BLaER1 (cell line): Measurements from ENCODE around the gene DSCAML1.

Source experiments
- H3K27ac ChIP-seq: shearing (Covaris generic); formaldehyde crosslinking; 2 replicates; pipeline ENCODE4 v1.8.1; 2022
- H3K27me3 ChIP-seq: shearing (Covaris generic); formaldehyde crosslinking; 2 replicates; pipeline ENCODE4 v1.8.1; 2022
- H3K36me3 ChIP-seq: shearing (Covaris generic); formaldehyde crosslinking; 2 replicates; pipeline ENCODE4 v1.8.1; 2022
- H3K4me1 ChIP-seq: shearing (Covaris generic); formaldehyde crosslinking; 2 replicates; pipeline ENCODE4 v1.8.1; 2022
- H3K4me2 ChIP-seq: shearing (Covaris generic); formaldehyde crosslinking; 2 replicates; pipeline ENCODE4 v1.8.1; 2022
- H3K4me3 ChIP-seq: shearing (Covaris generic); formaldehyde crosslinking; 2 replicates; pipeline ENCODE4 v1.8.1; 2022
- H3K9ac ChIP-seq: shearing (Covaris generic); formaldehyde crosslinking; 2 replicates; pipeline ENCODE4 v1.8.1; 2022
- H3K9me3 ChIP-seq: shearing (Covaris generic); formaldehyde crosslinking; 2 replicates; pipeline ENCODE4 v1.8.1; 2022
- H4K20me1 ChIP-seq: shearing (Covaris generic); formaldehyde crosslinking; 2 replicates; pipeline ENCODE4 v1.8.1; 2022
- Cebpa-rat ChIP-seq: shearing (Covaris generic); IDR thresholded peaks from 2 replicates; pipeline ENCODE4 v1.8.1; 2022

DSCAML1 gene

DNA sequence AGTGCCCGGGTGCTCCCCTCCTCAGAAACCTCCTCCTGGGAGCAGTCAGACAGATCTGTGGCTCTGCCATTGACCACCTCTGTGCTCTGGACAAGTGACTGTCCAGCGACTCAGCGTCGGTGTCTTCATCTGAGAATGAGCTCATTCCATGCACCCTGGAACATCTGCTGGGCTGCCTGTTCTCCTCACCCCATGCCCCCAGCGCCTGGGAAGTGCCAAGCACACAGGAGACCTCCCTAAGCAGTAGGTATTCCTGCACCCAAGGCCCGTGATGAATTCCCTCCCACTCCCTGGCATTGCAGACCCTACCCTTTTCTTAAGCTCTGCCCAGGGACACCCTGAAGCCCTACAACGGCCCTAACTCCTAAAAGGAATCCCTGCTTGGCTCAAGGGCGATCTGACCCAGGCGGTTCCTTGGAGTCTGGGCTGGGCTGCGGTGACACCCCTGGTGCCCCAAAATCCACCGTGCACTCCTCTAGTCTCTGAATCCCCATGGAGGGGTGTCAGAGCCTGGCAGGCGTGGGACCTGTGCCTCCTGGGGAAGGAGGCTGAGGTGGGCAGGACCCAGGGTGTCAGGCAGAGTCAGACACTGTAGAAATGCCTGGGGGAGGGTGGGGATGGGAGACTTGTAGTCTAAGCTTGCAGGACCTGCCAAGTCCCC lies 377.4 kb downstream of the DSCAML1 start:
- H3K4me3 ChIP-seq: no peak overlapping the region
- no peak overlapping the region for H3K27ac ChIP-seq
- peaks cover 3% of the 10 kb centered on the region for H3K4me1 ChIP-seq
- no peaks in the 10 kb centered on the region for H3K9me3 ChIP-seq
- H3K9ac ChIP-seq: no peak overlapping the region
- TF ChIP-seq Cebpa-rat: no peak
- H3K36me3 ChIP-seq: no peaks in the 10 kb centered on the region
- no peaks in the 10 kb centered on the region for H3K27me3 ChIP-seq
- no peak overlapping the region for H3K4me2 ChIP-seq
- no peaks in the 10 kb centered on the region for H4K20me1 ChIP-seq

DNA sequence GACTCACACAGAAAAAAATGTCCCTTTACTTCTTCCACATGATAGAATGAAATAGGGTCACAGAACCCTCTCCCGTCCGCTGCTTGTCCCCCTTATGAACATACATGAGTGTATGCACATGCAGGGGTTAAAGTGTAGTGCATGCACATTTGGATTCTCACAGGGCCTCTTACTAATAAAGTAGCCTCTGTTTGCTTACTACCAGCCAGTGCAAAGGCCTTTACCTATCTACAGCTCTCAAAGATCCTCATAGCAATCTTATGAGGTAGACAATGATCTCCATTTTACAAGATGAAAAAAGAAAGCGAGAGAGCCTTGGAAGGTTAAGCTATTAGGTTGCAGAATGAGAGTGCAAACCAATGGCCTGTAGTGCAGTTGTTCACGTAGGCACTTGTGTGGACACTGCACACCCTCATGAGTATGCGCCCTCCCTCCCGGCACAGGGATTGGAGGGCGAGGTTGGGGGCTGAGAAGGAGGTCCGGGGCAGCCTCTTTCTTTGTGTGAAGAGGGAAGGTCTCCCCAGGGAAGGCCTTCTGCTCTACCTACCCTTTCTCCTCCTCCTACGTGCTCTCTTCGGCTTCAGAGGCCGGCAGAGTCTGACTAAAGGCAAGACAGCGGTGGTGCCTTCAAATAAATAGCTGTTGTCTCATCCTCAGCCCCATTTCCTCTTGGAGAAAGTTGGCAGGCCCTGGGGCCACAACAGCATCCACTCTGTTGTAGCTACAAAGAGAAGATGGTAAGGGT lies 378.1 kb downstream of the DSCAML1 start:
- Histone ChIP-seq H3K27ac (no peak overlapping the region), H3K4me3 (no peak overlapping the region), H3K4me1 (no peaks in the 10 kb centered on the region), H3K4me2 (no peak overlapping the region), H3K9me3 (no peaks in the 10 kb centered on the region), H3K9ac (no peak overlapping the region), H3K36me3 (no peaks in the 10 kb centered on the region), H3K27me3 (no peaks in the 10 kb centered on the region), H4K20me1 (no peaks in the 10 kb centered on the region)
- TF ChIP-seq Cebpa-rat: no peak

DNA sequence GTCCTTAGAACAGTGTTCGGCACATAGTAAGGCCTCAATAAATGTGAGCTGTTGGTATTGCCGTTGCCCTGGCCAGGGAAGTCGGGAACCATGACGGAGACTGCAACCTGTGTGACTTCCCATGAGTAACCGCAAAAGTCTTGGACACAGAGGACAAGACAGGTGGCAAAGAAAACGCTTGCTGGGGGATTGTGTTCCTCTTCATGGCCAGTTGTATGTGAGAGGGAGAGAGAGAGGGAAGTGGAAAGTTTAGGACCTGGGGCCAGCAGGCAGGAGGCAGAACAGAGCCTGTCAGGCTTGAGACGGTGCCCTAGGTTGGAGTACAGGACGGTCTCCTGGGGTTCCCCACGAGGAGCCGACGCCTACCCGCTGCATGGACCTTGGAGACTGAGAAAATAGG lies 379.2 kb downstream of the DSCAML1 start:
- H3K9ac ChIP-seq: no peak overlapping the region
- no peak for TF ChIP-seq Cebpa-rat
- H3K27ac ChIP-seq: no peak overlapping the region
- no peak overlapping the region for H3K4me2 ChIP-seq
- H3K4me1 ChIP-seq: peaks cover 2% of the 10 kb centered on the region; the same call in 1 of the 2 replicates
- H4K20me1 ChIP-seq: no peaks in the 10 kb centered on the region
- no peak overlapping the region for H3K4me3 ChIP-seq
- no peaks in the 10 kb centered on the region for H3K27me3 ChIP-seq
- H3K9me3 ChIP-seq: no peaks in the 10 kb centered on the region
- H3K36me3 ChIP-seq: no peaks in the 10 kb centered on the region

DNA sequence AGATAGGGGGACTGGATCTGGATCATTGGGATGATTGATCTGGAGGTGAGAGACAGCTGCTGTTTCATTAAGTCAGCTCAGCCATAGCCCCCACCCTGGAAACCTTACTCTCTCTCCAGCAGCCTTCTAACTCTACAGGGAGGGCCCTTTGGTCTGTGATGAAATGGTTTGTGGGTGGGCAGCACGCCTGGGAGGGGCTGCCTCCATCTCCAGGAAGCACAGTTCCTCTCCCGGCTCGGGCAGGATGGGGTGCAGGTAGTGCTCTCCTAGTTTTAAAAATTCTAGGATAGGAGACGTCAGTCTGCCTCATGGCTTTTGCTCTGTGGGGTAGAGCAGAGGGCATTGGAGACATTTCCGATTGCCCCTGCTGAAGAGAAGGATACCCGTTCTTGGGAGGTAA lies 379.7 kb downstream of the DSCAML1 start:
- no peaks in the 10 kb centered on the region for H3K9me3 ChIP-seq
- H3K27ac ChIP-seq: no peak overlapping the region
- H4K20me1 ChIP-seq: no peaks in the 10 kb centered on the region
- H3K4me1 ChIP-seq: peaks cover 6% of the 10 kb centered on the region; the same call in 1 of the 2 replicates
- no peak for TF ChIP-seq Cebpa-rat
- no peaks in the 10 kb centered on the region for H3K27me3 ChIP-seq
- no peak overlapping the region for H3K4me3 ChIP-seq
- no peaks in the 10 kb centered on the region for H3K36me3 ChIP-seq
- no peak overlapping the region for H3K9ac ChIP-seq
- H3K4me2 ChIP-seq: no peak overlapping the region

DNA sequence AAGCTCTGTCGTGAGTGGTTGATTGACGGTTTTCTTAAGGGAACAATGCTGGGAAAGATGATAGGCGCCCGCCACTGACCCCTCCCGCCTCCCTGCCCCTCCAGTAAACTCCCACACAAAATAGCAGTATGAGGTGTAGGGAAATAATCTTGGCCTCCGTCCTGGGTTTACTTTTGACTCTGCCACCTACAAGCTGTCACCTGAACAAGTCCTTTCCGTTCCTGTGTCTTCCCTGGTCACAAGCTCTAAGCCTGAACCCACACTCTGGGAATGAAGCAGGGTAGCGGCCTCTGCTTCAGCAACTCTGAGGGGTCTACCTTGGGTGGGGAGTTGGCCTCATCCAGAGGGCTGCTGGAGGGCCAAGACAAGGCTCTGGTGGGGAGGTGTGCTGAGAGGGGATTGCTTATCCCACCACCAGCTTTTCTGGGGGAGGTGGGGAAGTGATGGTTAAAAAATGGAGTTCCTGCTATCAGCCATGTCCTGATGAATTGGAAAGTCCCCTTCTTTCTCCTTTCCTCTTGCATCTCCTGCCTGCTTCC lies 381.6 kb downstream of the DSCAML1 start:
- H3K36me3 ChIP-seq: no peaks in the 10 kb centered on the region
- peaks cover 12% of the 10 kb centered on the region; the same call in 1 of the 2 replicates for H3K4me1 ChIP-seq
- H3K9ac ChIP-seq: no peak overlapping the region
- no peaks in the 10 kb centered on the region for H3K27me3 ChIP-seq
- H3K4me2 ChIP-seq: no peak overlapping the region
- H3K4me3 ChIP-seq: no peak overlapping the region
- no peak for TF ChIP-seq Cebpa-rat
- H3K9me3 ChIP-seq: no peaks in the 10 kb centered on the region
- no peak overlapping the region for H3K27ac ChIP-seq
- no peaks in the 10 kb centered on the region for H4K20me1 ChIP-seq

DNA sequence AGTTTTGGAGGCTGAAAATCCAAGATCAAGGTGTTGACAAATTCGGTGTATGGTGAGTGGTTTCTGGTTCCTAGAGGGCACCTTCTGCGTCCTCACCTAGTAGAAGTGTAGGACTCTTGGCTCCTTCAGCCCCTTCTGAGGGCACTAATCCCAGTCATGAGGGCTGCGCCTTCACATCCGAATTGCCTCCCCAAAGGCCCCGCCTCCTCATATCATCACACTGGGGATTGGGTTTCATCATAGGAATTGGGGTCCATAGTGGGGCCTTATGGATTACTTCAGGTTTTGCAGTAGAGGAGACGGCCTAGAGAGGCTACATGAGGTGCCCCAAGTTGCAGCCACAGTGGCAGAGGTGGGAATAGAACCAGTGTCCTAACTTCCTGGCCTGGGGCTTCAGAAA lies 382.3 kb downstream of the DSCAML1 start:
- H3K9ac ChIP-seq: no peak overlapping the region
- H3K4me3 ChIP-seq: no peak overlapping the region
- no peak for TF ChIP-seq Cebpa-rat

DNA sequence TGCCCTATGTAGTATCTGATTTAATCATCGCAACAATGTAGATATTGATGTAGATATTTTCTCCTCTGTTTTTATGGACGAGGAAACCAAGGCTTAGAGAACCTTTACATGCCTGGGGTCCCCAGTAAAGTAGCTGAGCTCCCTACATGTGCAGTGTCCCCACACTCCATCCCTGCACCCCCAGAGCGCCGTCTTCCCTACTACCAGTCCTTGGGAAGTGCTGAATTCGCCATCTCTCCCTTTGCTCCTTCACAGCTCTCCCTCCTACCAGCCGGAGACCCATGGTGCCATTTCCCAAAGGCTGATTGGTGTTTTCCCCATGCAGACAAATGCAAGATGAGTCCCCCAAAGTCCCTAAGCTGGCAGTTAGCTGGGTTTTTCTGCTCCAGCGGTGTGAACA lies 383.4 kb downstream of the DSCAML1 start:
- Histone ChIP-seq H3K4me3 (no peak overlapping the region), H3K27me3 (no peaks in the 10 kb centered on the region), H3K9me3 (no peaks in the 10 kb centered on the region), H3K4me2 (no peak overlapping the region), H3K9ac (no peak overlapping the region), H3K27ac (no peak overlapping the region), H3K36me3 (peaks cover 15% of the 10 kb centered on the region; the same call in 1 of the 2 replicates), H4K20me1 (no peaks in the 10 kb centered on the region), H3K4me1 (peaks cover 12% of the 10 kb centered on the region; the same call in 1 of the 2 replicates)
- no peak for TF ChIP-seq Cebpa-rat

More for the DNA sequence above, 382.3 kb downstream of the DSCAML1 start:
- Histone ChIP-seq H3K9me3 (no peaks in the 10 kb centered on the region), H3K36me3 (peaks cover 4% of the 10 kb centered on the region; the same call in 1 of the 2 replicates), H3K4me1 (peaks cover 12% of the 10 kb centered on the region; the same call in 1 of the 2 replicates), H3K4me2 (no peak overlapping the region), H3K27ac (no peak overlapping the region), H4K20me1 (no peaks in the 10 kb centered on the region), H3K27me3 (no peaks in the 10 kb centered on the region)

DNA sequence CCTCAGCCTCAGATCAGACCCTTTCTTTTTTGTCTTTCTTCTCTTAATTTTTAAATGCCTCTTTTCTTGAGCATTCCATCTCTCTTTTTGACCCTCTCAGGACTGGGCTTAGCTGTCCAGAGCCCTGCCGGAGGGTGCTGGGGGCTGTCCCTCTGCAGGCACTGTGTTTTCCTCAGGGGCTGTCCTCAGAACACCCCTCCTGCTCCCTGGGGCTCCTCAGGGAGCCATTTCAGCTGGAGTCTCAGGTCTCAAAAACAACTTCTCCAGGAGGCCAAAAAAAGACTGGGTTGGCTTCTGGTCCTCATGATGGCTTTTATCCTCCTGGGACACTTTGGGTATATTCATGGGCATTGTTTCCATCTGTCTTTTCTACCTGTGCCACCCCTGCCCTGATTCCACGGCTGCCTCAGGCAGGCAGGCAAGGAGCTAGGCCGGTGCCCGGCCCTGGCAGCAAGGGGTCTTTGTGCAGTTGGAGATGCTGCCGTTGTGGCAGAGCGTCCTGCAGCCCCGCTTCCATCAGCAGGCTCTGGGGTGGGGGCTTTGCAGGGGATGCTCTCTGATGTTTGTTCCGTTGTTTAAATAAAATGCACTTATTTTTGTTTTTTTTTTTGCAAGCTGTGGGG lies 384.3 kb downstream of the DSCAML1 start:
- no peaks in the 10 kb centered on the region for H3K27me3 ChIP-seq

DNA sequence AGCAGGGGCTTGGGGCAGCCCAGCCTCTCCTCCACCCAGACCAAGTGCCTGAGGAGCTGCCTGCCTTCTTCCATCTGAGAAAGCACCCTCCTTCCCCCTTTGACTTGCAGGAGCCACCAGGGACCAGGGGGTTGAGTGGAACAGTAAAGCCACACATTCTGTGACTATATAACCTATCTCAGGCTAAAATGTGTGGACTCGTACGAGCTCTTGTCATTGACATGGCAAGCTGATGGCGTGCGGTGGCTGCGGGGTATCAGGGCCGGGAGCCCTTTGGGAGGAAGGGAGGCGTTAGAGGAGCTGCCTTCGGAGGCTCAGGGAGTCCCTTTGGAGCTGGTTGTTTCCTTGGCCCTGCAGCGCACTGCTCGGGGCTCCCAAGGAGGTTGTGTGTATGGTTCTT lies 384.8 kb downstream of the DSCAML1 start:
- Histone ChIP-seq H3K9ac (no peak overlapping the region), H3K4me3 (no peak overlapping the region), H3K36me3 (peaks cover 29% of the 10 kb centered on the region), H3K4me1 (peaks cover 12% of the 10 kb centered on the region; the same call in 1 of the 2 replicates), H4K20me1 (no peaks in the 10 kb centered on the region), H3K27me3 (no peaks in the 10 kb centered on the region), H3K27ac (no peak overlapping the region), H3K4me2 (no peak overlapping the region), H3K9me3 (peaks cover under 1% of the 10 kb centered on the region; the same call in 1 of the 2 replicates)
- no peak for TF ChIP-seq Cebpa-rat

More for the DNA sequence above, 384.3 kb downstream of the DSCAML1 start:
- TF ChIP-seq Cebpa-rat: no peak
- Histone ChIP-seq H3K4me2 (no peak overlapping the region), H3K4me1 (peaks cover 12% of the 10 kb centered on the region; the same call in 1 of the 2 replicates), H4K20me1 (no peaks in the 10 kb centered on the region), H3K9ac (no peak overlapping the region), H3K4me3 (no peak overlapping the region), H3K27ac (no peak overlapping the region), H3K36me3 (peaks cover 23% of the 10 kb centered on the region), H3K9me3 (no peaks in the 10 kb centered on the region)

DNA sequence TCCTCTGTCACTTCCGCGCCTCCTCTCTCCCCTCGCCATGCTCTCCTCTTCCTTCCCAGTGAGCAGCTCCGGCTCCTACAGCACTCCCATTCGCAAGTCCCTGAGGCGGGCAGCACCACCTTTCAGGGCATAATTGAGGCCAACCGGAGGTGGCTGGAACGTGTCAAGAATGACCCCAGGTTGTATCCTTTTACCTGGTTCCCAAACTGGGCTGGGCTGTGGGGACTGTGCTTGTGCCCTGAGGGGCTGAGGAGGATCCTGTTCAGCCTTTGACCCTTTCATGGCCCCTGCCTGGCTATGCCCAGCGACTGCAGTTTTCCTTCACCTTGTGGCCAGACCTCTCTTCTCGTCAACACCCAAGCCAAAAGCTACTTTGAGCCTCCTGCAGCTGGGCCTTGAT lies 385.3 kb downstream of the DSCAML1 start:
- H3K27ac ChIP-seq: no peak overlapping the region
- peaks cover 12% of the 10 kb centered on the region; the same call in 1 of the 2 replicates for H3K4me1 ChIP-seq
- H3K27me3 ChIP-seq: no peaks in the 10 kb centered on the region
- no peak overlapping the region for H3K4me3 ChIP-seq
- no peak overlapping the region for H3K9ac ChIP-seq
- no peaks in the 10 kb centered on the region for H4K20me1 ChIP-seq
- peaks cover 33% of the 10 kb centered on the region for H3K36me3 ChIP-seq
- H3K4me2 ChIP-seq: no peak overlapping the region
- TF ChIP-seq Cebpa-rat: no peak
- peaks cover 5% of the 10 kb centered on the region for H3K9me3 ChIP-seq
